Measurements from ENCODE around the gene CUTA. TPM values are rescaled to one million over a fixed set of nuclear protein-coding genes. Genes with fewer than 3 reads are reported as not detected.

CUTA gene
- total and polyA plus RNA-seq, 2 of the 13 experiments (the other 11 are each of a cell fraction or from before 2014, with no cell fraction given), result 170 to 180 TPM

- TF ChIP-seq SUZ12 (IDR thresholded peaks at IDR 0.05; ENCODE audit: low read depth, low read length), result peak; percentile 15; the same call in 1 of the 2 replicates
- peak; percentile 51 for TF ChIP-seq ZNF143 (CRISPR knock-in tag; IDR thresholded peaks at IDR 0.05)
- TF ChIP-seq ZBTB40 (IDR thresholded peaks at IDR 0.05), result peak; percentile 78
- TF ChIP-seq ZBTB40 (CRISPR knock-in tag; IDR thresholded peaks at IDR 0.05), result peak; percentile 80
- TF ChIP-seq FOXA1 (IDR thresholded peaks at IDR 0.05), result no peak
- TF ChIP-seq FOXA1 (CRISPR knock-in tag; IDR thresholded peaks at IDR 0.05), result peak; percentile 52
- TF ChIP-seq ZIK1 (CRISPR knock-in tag; IDR thresholded peaks at IDR 0.05; ENCODE audit: borderline replicate concordance, low read depth), result peak; percentile 68; the same call in 1 of the 2 replicates
- TF ChIP-seq RNF2 (conservative IDR thresholded peaks at IDR 0.05; ENCODE audit: low read depth), result peak; percentile 89
- peak; percentile 92 for TF ChIP-seq ETV5 (CRISPR knock-in tag; IDR thresholded peaks at IDR 0.05; ENCODE audit: borderline replicate concordance)
- peak; percentile 88 for TF ChIP-seq GATAD2A (CRISPR knock-in tag; IDR thresholded peaks at IDR 0.05)
- no peak for TF ChIP-seq CHD4 (IDR thresholded peaks at IDR 0.05; ENCODE audit: borderline replicate concordance, low read length)
- peak; percentile 93; the same call in 1 of the 2 replicates for TF ChIP-seq MTERF4 (CRISPR knock-in tag; IDR thresholded peaks at IDR 0.05)
- no peak for TF ChIP-seq MAF1 (CRISPR knock-in tag; IDR thresholded peaks at IDR 0.05; ENCODE audit: borderline replicate concordance)
- no peak for TF ChIP-seq ISX (CRISPR knock-in tag; conservative IDR thresholded peaks at IDR 0.05)
- peak; percentile 93; the same call in 1 of the 2 replicates for TF ChIP-seq ZNF709 (CRISPR knock-in tag; IDR thresholded peaks at IDR 0.05)
- peak; percentile 97 for TF ChIP-seq ZNF124 (CRISPR knock-in tag; IDR thresholded peaks at IDR 0.05)
- peak; percentile 1; the same call in 1 of the 2 replicates for TF ChIP-seq DZIP1 (CRISPR knock-in tag; IDR thresholded peaks at IDR 0.05)
- 0 out of 2 replicates have a peak, but pooled peaks have one; percentile 17 for TF ChIP-seq ZNF251 (CRISPR knock-in tag; IDR thresholded peaks at IDR 0.05)
- TF ChIP-seq RBM39 (IDR thresholded peaks at IDR 0.05; ENCODE audit: low read depth, low read length, poor library complexity, severe bottlenecking), result peak; percentile 86
These were observed 26.5 kb downstream of the CUTA start, which contains the start of gene KIFC1 (continued) for GRCh38 chr6:33391278-33391921.

All from HepG2 (cell line).